Left hindlimb (tissue), 1 donor: ENCODE measurements around the gene ADCY9.

Experiments used
- DNase-seq: peaks from one replicate; pipeline ENCODE4 v3.0.0-alpha.2; 2018

Gene ADCY9

DNA sequence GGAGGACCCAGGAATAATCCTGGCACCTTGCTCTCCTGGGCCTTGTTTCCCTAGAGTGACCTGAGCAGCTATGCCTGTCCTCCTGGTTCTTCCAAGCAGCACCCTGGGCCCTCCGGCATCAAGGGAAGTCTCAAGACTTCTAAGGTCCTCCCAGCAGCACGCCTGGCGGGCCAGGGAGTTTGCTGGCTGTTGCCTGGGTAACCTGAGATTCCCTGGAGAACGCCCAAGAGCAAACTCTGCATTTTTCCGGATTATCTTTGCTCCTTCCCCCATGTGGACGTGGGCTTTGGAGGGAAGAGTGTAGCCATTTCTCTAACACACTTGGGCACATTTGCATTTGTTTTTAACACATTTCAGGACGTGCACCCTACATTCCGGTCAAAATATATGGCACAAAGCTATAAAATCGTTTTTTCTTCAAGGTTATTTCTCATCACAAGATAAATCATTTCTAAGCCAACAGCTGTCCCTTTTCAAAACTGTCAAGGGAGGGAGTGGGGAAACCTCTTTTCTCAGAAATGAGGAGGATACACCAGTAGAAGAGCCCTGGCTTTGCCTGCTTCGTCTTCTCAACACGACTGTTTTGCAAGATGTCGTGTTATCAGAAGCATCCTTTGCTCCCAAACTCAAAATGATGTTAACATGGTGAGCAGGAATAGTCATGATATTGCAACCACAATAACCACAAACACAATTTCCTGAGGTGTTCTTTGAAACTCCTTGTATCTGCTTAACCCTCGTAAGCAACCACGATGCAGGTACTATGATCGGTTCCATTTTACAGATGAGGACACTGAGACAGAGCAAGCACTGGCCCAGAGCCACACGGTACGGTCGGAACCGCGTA lies 116.5 kb downstream of the ADCY9 start:
- peak; percentile 52 for DNase-seq

DNA sequence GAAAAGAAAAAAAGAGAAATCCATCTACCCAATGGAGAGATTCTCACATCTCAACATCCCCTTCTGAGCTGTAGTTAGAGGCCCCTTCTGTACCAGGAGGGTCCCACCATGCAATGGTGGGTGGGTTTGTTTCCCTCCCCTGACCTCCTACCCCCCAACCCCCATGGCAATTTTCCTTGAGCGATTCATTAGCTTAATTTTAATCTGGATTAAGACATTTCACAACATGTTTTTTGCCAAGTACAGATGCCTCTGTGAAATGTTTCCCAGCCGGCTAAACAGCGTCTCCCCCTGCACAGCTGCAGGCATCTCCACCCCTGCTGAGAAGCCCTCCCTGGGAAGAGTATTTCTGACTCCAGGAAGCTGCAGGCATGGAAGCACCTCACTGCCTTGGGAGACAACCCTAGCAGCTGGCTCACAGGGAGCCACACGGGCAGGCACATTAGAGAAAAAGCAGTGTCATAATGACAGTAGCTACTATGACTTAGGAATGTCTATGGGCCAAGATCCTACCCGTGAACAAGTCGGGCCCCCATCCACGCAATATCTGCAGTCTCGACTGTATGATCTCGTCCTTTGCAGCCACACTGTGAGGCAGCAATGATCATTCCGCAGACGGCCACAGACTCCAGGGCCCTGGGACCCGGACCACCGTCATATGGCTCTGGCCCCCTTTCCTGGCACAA lies 117.3 kb downstream of the ADCY9 start:
- peak; percentile 53 for DNase-seq

DNA sequence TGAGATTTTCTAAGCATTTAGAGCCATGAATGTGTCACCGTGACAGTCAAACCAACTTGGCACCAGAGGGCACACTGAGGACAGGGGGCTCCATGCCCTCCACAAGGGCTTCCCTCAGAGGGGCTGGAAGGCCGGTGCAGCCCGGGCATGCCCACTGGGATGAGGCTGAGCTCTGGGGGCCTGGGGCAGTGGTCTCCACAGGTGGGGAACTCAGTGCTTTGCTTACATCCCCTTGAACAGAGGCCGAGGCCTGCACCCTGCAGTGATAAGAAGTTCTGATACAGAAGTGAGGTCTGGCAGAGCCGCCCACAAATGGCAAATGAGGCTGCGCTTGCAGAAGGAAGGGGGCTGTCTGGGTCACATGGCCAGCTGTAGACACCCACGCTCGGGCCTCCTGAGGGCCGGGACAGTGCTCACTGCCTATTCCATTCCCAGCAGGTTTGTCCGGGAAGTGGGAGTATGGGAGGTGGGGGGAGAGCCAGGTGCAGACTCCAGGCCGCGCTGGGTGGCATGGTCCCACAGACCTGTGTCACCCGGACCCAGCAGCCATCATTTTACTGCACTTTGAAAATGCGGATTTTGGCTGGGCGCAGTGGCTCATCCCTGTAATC lies 118.9 kb downstream of the ADCY9 start:
- no peak for DNase-seq

DNA sequence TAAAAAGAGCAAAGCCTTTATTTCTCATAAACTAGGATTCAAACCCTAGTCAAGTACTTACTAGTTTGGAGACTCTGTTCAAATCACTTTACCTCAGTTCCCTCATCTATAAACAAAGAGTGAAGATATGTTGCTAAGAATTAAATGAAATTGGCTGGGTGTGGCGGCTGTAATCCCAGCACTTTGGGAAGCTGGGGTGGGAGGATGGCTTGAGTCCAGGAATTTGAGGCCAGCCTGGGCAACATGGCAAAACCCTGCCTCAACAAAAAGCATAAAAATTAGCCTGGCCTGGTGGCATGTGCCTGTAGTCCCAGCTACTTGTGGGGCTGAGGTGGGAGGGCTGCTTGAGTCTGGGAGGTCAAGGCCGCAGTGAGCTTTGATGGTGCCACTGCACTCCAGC lies 121.2 kb downstream of the ADCY9 start:
- no peak for DNase-seq

GRCh38 chr16:3993052-3993785 lies 123.0 kb downstream of the ADCY9 start:
- no peak for DNase-seq

DNA sequence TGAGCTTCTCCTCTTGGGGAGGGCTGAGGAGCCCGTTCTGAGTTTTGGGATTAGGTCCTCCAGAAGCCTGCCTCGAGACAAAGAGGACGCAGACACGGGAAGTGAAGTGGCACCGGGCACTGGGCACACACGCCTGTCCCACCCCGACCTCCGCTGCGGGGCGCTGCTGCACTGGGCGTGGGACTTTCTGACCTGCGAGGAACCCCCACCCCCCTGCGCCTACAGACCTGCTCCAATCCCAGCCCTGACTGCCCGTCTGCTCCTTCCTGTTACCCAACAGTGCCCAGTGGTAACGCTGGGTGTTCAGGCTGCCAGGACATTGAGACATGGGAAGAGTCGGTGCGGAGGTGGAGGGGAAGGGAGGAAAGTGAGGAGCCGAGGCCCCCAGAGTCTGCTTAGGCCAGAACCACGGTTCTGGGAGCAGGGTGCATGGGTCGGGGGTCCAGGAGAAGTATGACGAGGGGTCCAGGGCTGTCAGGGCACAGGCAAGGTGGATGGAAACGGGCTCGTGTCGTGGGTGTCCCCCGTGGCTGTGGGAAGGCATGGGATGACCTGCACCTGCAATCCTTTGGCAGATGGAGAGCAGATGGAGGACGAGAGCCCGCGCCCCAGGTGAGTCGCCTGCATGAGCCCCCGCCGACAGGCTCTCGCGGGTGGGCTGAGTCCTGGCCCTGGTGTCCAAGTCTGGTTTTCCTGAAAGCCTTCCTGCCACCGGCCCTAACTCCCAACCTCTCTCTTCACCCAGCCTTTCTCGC lies 123.8 kb downstream of the ADCY9 start:
- DNase-seq, result no peak

- DNase-seq, result no peak
Observed at GRCh38 chr16:3988824-3989223, 127.4 kb downstream of the ADCY9 start.

GRCh38 chr16:3988011-3988410 lies 128.2 kb downstream of the ADCY9 start:
- DNase-seq, result no peak

DNA sequence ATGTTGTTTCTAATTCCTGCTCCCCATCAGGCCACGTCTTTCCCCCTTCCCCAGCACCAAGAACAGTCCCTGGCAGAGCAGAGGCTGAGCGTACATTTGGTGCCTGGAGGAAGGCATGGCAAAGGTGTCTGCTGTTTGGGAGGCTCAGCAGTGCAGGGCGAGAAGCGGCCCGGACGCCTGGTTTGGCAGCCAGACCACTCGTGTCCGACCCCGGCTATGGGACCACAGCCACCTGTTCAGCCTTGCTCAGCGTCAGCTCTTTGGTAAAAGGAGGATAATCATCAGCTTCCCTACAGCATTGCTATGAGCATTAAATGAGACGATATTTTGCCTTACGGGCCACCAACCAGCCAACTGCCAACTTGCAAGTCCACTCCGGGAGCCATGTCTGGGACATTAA lies 129.0 kb downstream of the ADCY9 start:
- no peak for DNase-seq

DNA sequence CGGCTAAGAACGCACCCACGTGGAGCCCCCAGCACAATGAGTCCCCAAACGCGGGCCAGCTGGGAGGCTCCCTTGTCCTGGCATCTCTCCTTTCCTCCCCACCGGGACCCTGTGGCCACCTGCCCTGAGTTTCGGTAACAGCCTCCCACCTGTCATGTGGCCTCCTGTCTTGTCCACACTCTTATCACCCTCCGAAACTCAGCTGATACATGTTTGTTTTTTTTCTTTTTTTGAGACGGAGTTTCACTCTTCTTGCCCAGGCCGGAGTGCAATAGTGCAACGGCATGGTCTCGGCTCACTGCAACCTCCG lies 130.1 kb downstream of the ADCY9 start:
- DNase-seq, result no peak

DNA sequence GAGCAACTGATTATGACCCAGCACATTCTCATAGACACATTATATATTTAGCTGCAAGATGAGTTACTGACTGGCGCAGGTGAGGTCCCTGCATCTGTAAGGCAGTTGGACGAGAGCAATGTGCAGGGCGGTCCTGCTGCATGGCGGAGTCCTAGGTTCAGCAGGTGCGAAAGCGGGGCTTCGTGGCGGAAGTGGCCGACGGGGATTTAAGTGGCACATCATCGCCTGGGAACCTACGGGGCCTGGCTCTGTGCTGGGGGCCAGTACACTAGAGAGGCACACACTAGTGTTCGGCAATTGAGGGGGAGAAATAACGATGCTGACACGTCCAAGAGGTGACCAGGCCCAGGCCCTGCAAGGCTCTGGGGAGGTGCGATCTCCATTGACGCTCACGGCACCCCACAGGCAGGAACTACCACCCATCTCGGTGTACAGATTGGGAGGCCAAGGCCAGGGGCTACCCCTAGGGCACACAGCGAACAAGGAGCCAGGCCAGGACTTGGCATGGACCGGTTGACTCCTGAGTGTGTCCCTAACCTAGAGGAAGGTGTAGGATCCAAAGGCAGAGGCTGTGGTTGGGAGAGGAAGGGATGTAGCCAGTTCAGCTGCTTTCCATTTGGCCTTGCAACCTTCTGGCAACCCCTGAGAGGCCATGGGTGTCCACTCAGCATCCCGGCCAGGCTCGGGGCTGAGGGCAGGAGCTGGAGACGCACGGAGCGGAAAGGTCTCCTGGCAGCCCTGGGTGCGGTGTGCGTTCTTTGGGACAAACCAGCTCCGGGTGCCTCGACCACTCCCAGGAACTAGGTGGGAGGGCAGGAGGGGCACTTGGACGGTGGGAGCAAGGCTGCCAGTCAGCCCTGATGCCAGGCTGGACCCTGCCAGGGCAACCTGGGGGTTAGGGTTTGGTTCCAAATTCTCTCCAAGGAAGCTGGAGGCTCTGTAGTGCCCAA lies 131.9 kb downstream of the ADCY9 start:
- no peak for DNase-seq

- peak; percentile 71 for DNase-seq
Observed at GRCh38 chr16:3983081-3983520, 133.1 kb downstream of the ADCY9 start.

DNA sequence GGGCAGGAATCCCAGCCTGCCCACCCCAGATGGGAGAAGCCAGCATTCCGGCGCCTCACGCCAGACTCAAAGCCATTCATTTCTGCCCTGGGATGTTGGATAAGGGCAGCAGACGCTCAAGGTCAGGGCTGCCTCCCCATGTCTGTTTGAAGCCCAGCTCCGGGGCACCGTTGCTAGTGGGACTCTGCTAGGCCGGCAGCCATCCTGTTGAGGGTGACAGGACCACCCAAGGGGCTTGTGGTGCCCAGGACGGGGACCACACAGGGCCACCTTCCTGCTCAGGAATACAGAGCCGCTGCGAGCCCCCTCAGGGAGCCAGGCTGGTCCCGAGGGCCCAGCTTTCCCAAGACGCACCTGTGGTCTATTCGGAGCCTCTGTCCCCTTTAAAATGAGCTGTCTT lies 134.0 kb downstream of the ADCY9 start:
- DNase-seq, result no peak

DNA sequence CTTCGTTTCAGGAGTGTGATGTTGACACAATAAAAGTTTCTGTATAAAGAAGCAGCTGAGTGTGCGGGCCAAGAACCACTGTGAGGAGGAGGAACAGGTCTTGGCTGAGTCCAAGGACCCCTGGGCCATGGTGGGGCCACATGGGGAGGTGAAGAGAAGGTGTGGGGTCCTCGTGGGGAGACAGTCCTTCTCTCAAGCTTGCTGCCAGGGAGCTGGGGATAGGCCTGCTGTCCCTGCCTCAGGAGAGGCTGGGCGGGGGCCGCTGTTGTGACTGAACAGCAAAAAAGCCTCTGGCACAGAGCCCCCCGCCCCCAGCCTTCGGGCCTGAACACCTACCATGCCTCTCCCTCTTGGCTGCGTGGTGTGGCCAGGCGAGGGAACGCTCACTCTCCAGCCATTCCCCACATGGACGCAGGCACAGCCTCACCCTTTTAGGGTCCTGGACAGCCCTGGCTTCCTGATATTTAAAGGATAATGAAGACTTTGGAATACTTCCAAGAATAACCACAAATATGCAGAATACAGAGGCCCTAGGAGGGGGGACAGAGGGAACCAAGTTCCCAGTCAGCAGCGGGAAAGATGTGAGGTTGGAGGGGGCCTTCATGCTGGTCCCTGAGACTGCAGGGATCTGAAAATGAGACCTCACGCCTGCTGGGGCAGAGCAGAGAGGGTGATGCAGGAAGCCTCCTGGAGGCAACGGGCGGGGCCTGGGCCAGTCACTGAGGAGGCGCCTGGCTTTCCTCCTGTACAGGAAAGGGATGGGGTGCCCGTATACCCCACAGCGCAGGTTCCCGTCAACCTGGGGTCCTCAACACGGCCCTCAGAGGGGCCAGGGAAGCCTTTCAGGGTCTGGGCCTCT lies 135.8 kb downstream of the ADCY9 start:
- DNase-seq, result peak; percentile 76

DNA sequence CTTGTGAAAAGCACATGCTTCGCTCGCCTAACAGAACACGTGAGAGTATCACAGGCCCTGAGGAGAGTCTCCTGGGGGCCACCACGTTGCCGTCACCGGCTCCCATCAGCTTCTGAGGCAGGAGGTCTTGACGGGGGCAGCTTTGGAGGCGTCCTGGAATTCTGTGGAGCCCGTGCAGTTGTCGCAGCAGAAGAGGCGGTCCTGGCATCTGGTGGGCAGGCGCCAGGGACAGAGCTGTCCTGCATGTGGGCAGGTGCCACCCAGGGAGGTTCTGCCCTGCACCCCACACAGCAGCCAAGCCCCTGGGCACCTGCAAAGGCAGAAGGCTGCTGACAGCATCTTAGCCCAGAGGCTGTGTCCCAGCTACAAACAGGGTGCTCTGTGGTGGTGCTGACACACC lies 136.7 kb downstream of the ADCY9 start:
- no peak for DNase-seq

GRCh38 chr16:3979070-3979469 lies 137.2 kb downstream of the ADCY9 start:
- no peak for DNase-seq

DNA sequence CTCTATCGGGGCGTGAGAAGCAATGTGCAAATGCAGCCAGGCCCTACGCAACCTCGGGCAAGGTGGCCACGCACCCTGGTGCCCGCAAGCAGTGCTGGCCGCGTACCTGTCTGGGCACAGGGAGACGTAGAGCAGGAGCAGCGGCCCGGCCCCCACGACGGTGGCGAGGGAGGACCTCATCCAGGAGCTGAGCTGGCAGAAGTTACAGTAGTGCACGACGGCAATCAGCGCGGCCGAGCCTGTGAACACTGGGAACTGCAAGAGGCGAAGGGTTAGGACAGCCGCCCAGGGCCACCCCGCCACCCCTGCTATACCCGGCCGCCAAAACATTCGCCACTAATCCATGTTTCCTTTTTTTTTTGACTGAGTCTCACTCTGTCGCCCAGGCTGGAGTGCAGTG lies 138.9 kb downstream of the ADCY9 start:
- no peak for DNase-seq

DNA sequence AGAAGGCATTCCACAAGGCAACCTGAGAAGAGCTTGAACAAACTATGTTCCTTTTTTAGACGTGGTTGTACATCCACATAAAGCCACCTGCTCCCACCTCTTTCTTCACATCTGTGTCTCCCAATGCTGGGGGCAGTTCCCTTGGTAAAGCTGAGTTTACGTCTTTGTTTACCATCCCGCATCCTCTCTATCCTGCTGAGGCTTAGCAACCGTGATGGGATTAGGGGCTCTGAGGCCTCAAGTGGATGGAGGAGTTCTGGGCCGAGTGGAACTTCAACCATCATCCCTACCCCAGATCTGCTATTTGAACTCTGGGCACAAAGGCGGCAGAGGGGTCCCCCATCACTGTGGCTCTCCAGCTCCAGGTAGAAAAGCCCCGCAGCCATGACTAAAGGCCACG lies 141.5 kb downstream of the ADCY9 start:
- DNase-seq, result no peak

- DNase-seq, result no peak
Observed at GRCh38 chr16:3971706-3972105, 144.5 kb downstream of the ADCY9 start.

GRCh38 chr16:3971261-3971660 lies 145.0 kb downstream of the ADCY9 start:
- DNase-seq, result no peak
